Hepatocyte (in vitro differentiated cells): ENCODE results near the gene RABGAP1L.

Experiments used
- CTCF ChIP-seq: fragments of 200-600 bp; sonication (generic); IDR thresholded peaks from 2 replicates; pipeline ENCODE4 v1.5.1; 2016; ENCODE audit warnings: antibody characterized with exemption, mild to moderate bottlenecking; ENCODE audit not compliant: poor library complexity
- EZH2phosphoT487 ChIP-seq: fragments of 200-600 bp; sonication (generic); IDR thresholded peaks from one replicate; pipeline ENCODE4 v1.6.1; 2018; ENCODE audit warnings: antibody characterized with exemption, mild to moderate bottlenecking, low read depth, moderate library complexity; ENCODE audit not compliant: unreplicated experiment, severe bottlenecking

- TF ChIP-seq CTCF (no peak), EZH2phosphoT487 (no peak)
Observed at GRCh38 chr1:174497478-174497877, 338.2 kb downstream of the RABGAP1L start.
